WTC11 (cell line): ENCODE data around the gene SRSF4.

Experiments
- CREM ChIP-seq: sonication (generic); formaldehyde crosslinking; IDR thresholded peaks from 2 replicates; pipeline ENCODE4 v1.8.1; 2022; ENCODE audit warnings: mild to moderate bottlenecking, missing genetic modification reagents, moderate library complexity
- CTCF ChIP-seq: fragments of 200-600 bp; IDR thresholded peaks from 2 replicates; pipeline ENCODE4 v1.8.0; 2022; ENCODE audit warnings: antibody characterized with exemption
- E2F4 ChIP-seq: sonication (generic); formaldehyde crosslinking; IDR thresholded peaks from 2 replicates; pipeline ENCODE4 v1.8.1; 2022; ENCODE audit warnings: low read depth, mild to moderate bottlenecking, moderate library complexity, missing genetic modification reagents, borderline replicate concordance
- USF1 ChIP-seq: sonication (generic); formaldehyde crosslinking; IDR thresholded peaks from 2 replicates; pipeline ENCODE4 v1.8.0; 2022; ENCODE audit warnings: mild to moderate bottlenecking, missing genetic modification reagents
- USF2 ChIP-seq: sonication (generic); formaldehyde crosslinking; IDR thresholded peaks from 2 replicates; pipeline ENCODE4 v1.8.1; 2023; ENCODE audit warnings: mild to moderate bottlenecking, missing genetic modification reagents, moderate library complexity
- ZBTB21 ChIP-seq: sonication (generic); formaldehyde crosslinking; IDR thresholded peaks from 2 replicates; pipeline ENCODE4 v1.8.1; 2023; ENCODE audit warnings: mild to moderate bottlenecking, missing genetic modification reagents, borderline replicate concordance
- ZNF138 ChIP-seq: sonication (generic); formaldehyde crosslinking; conservative IDR thresholded peaks from 2 replicates; pipeline ENCODE4 v1.8.1; 2022; ENCODE audit warnings: mild to moderate bottlenecking, moderate library complexity, missing genetic modification reagents
- ZNF232 ChIP-seq: sonication (generic); formaldehyde crosslinking; IDR thresholded peaks from 2 replicates; pipeline ENCODE4 v1.8.0; 2022; ENCODE audit warnings: mild to moderate bottlenecking, missing genetic modification reagents
- ZNF512 ChIP-seq: sonication (generic); formaldehyde crosslinking; IDR thresholded peaks from 2 replicates; pipeline ENCODE4 v1.8.1; 2022; ENCODE audit warnings: missing genetic modification reagents, borderline replicate concordance
- ZNF671 ChIP-seq: fragments of 250-450 bp; sonication (Bioruptor Pico); IDR thresholded peaks from 2 replicates; pipeline ENCODE4 v1.8.0; 2021; ENCODE audit warnings: mild to moderate bottlenecking

- TF ChIP-seq E2F4 (CRISPR knock-in tag) (no peak), CTCF (no peak), ZNF671 (no peak), ZNF138 (CRISPR knock-in tag) (no peak), ZNF512 (no peak), ZNF232 (CRISPR knock-in tag) (no peak), USF1 (CRISPR knock-in tag) (no peak), CREM (no peak), USF2 (no peak), ZBTB21 (no peak)
Observed at GRCh38 chr1:29195881-29196291, 14.2 kb upstream of the SRSF4 start.
